Measurements from ENCODE around the gene MARCHF10. TPM values are rescaled to one million over a fixed set of nuclear protein-coding genes. Genes with fewer than 3 reads are reported as not detected.
"Not testable (repeated sequence)": the region's sequence is repeated elsewhere in the genome, so short reads cannot be mapped to it uniquely, and the experiment has no call there.

The MARCHF10 gene
- total RNA-seq, 1 experiment from 2014 or later = not detected

- no peaks in the 10 kb centered on the region for H3K9me3 ChIP-seq (ENCODE audit: low read depth, low read length, poor library complexity, severe bottlenecking)
- no peaks in the 10 kb centered on the region for H3K36me3 ChIP-seq (ENCODE audit: insufficient read depth, low read length, poor library complexity, severe bottlenecking)
- CTCF ChIA-PET = no interaction called here
- no peak overlapping the region for H3K27ac ChIP-seq (ENCODE audit: low read depth, low read length, poor library complexity, severe bottlenecking)
- H3K4me1 ChIP-seq (ENCODE audit: insufficient read depth, low read length, poor library complexity, severe bottlenecking) = no peaks in the 10 kb centered on the region
- H3K27me3 ChIP-seq (replicated peaks; ENCODE audit: insufficient read depth, low read depth, low read length, poor library complexity) = peaks cover 5% of the 10 kb centered on the region
- no peak overlapping the region for H3K4me3 ChIP-seq (ENCODE audit: low read depth, low read length, poor library complexity, severe bottlenecking)
- POLR2A ChIA-PET (ENCODE audit: low non-redundant PET) = no interaction called here
- TF ChIP-seq CTCF (conservative IDR thresholded peaks at IDR 0.05; ENCODE audit: low read depth, low read length) (no peak), EZH2 (IDR thresholded peaks at IDR 0.05; ENCODE audit: borderline replicate concordance, low read depth, low read length, poor library complexity, severe bottlenecking) (no peak)
- BruUV-seq (replicated peaks) = no TSS peak
- intact Hi-C loops (cut with micrococcal nuclease; ENCODE audit: unreplicated experiment) = no loop called here
- DNase-seq (ENCODE audit: low spot score) = no peak
Measured at GRCh38 chr17:62855156-62855555, 47.0 kb upstream of the MARCHF10 start.

GRCh38 chr17:62854098-62854680, 46.1 kb upstream of the MARCHF10 start:
- BruUV-seq (replicated peaks) = no TSS peak
- ChIA-PET POLR2A (ENCODE audit: low non-redundant PET) (no interaction called here), CTCF (no interaction called here)
- H3K9me3 ChIP-seq (ENCODE audit: low read depth, low read length, poor library complexity, severe bottlenecking) = no peaks in the 10 kb centered on the region
- intact Hi-C loops (cut with micrococcal nuclease; ENCODE audit: unreplicated experiment) = no loop called here
- H3K4me1 ChIP-seq (ENCODE audit: insufficient read depth, low read length, poor library complexity, severe bottlenecking) = no peaks in the 10 kb centered on the region
- H3K27me3 ChIP-seq (replicated peaks; ENCODE audit: insufficient read depth, low read depth, low read length, poor library complexity) = peaks cover 5% of the 10 kb centered on the region
- TF ChIP-seq CTCF (conservative IDR thresholded peaks at IDR 0.05; ENCODE audit: low read depth, low read length) = no peak
- no peak for TF ChIP-seq EZH2 (IDR thresholded peaks at IDR 0.05; ENCODE audit: borderline replicate concordance, low read depth, low read length, poor library complexity, severe bottlenecking)
- no peak overlapping the region for H3K4me3 ChIP-seq (ENCODE audit: low read depth, low read length, poor library complexity, severe bottlenecking)
- DNase-seq (ENCODE audit: low spot score) = no peak
- no peak overlapping the region for H3K27ac ChIP-seq (ENCODE audit: low read depth, low read length, poor library complexity, severe bottlenecking)
- H3K36me3 ChIP-seq (ENCODE audit: insufficient read depth, low read length, poor library complexity, severe bottlenecking) = no peaks in the 10 kb centered on the region

GRCh38 chr17:62852195-62852594, 44.1 kb upstream of the MARCHF10 start:
- BruUV-seq (replicated peaks) = no TSS peak
- CTCF ChIA-PET = no interaction called here
- Histone ChIP-seq H3K9me3 (ENCODE audit: low read depth, low read length, poor library complexity, severe bottlenecking) (no peaks in the 10 kb centered on the region), H3K4me1 (ENCODE audit: insufficient read depth, low read length, poor library complexity, severe bottlenecking) (no peaks in the 10 kb centered on the region), H3K27ac (ENCODE audit: low read depth, low read length, poor library complexity, severe bottlenecking) (no peak overlapping the region), H3K4me3 (ENCODE audit: low read depth, low read length, poor library complexity, severe bottlenecking) (no peak overlapping the region), H3K36me3 (ENCODE audit: insufficient read depth, low read length, poor library complexity, severe bottlenecking) (no peaks in the 10 kb centered on the region), H3K27me3 (replicated peaks; ENCODE audit: insufficient read depth, low read depth, low read length, poor library complexity) (peaks cover 5% of the 10 kb centered on the region)
- intact Hi-C loops (cut with micrococcal nuclease; ENCODE audit: unreplicated experiment) = no loop called here
- DNase-seq (ENCODE audit: low spot score) = no peak
- POLR2A ChIA-PET (ENCODE audit: low non-redundant PET) = no interaction called here
- TF ChIP-seq CTCF (conservative IDR thresholded peaks at IDR 0.05; ENCODE audit: low read depth, low read length) (no peak), EZH2 (IDR thresholded peaks at IDR 0.05; ENCODE audit: borderline replicate concordance, low read depth, low read length, poor library complexity, severe bottlenecking) (no peak)

- DNase-seq (ENCODE audit: low spot score); H3K4me3 ChIP-seq (ENCODE audit: low read depth, low read length, poor library complexity, severe bottlenecking); H3K27ac ChIP-seq (ENCODE audit: low read depth, low read length, poor library complexity, severe bottlenecking); H3K36me3 ChIP-seq (ENCODE audit: insufficient read depth, low read length, poor library complexity, severe bottlenecking); BruUV-seq (replicated peaks); POLR2A ChIA-PET (ENCODE audit: low non-redundant PET); H3K4me1 ChIP-seq (ENCODE audit: insufficient read depth, low read length, poor library complexity, severe bottlenecking); H3K27me3 ChIP-seq (replicated peaks; ENCODE audit: insufficient read depth, low read depth, low read length, poor library complexity); CTCF ChIA-PET; H3K9me3 ChIP-seq (ENCODE audit: low read depth, low read length, poor library complexity, severe bottlenecking); intact Hi-C loops (cut with micrococcal nuclease; ENCODE audit: unreplicated experiment): not testable (repeated sequence)
Measured at GRCh38 chr17:62849591-62850415, 41.7 kb upstream of the MARCHF10 start.
